Activated naive CD4-positive, alpha-beta T cell treated with anti-CD3 and anti-CD28 coated beads, Interleukin-2, amount 10 ng/mL, durations not matched to agents 7 days and 5 days (primary cell): ENCODE measurements around the gene GALNT10.

Experiments
- CTCF ChIA-PET: fragments of 350-600 bp; sonication (Branson Sonifier 250); formaldehyde crosslinking; loops from one replicate; lab custom pipeline; 2021; ENCODE audit warnings: antibody characterized with exemption; lab: Charles Lee
- DNase-seq: peaks from one replicate; pipeline ENCODE4 v3.0.0-alpha.2; 2020
- H3K27ac Mint-ChIP-seq: one replicate; pipeline ENCODE4 v1.8.0; 2021; ENCODE audit warnings: mild to moderate bottlenecking, moderate library complexity, mixed read lengths
- H3K27me3 Mint-ChIP-seq: one replicate; pipeline ENCODE4 v1.8.0; 2021; ENCODE audit warnings: mild to moderate bottlenecking, mixed read lengths
- H3K36me3 Mint-ChIP-seq: one replicate; pipeline ENCODE4 v1.8.0; 2021; ENCODE audit warnings: mixed read lengths
- H3K4me1 Mint-ChIP-seq: one replicate; pipeline ENCODE4 v1.8.0; 2021; ENCODE audit warnings: mixed read lengths
- H3K4me3 Mint-ChIP-seq: one replicate; pipeline ENCODE4 v1.8.0; 2021; ENCODE audit warnings: mild to moderate bottlenecking, moderate library complexity, mixed read lengths
- H3K9me3 Mint-ChIP-seq: one replicate; pipeline ENCODE4 v1.8.0; 2021; ENCODE audit warnings: mixed read lengths

Gene GALNT10

GRCh38 chr5:154371687-154372086, 181.2 kb downstream of the GALNT10 start:
- DNase-seq = no peak
- Mint-ChIP-seq H3K27me3 (no peaks in the 10 kb centered on the region), H3K9me3 (no peaks in the 10 kb centered on the region), H3K36me3 (peaks cover 1% of the 10 kb centered on the region), H3K4me1 (no peaks in the 10 kb centered on the region), H3K4me3 (no peak overlapping the region), H3K27ac (no peak overlapping the region)
- CTCF ChIA-PET = interaction anchor here (1.1 kb wide), 1 partner anchor 8 kb away, joined by 3 read pairs; no protein-coding TSS in a partner anchor

DNA sequence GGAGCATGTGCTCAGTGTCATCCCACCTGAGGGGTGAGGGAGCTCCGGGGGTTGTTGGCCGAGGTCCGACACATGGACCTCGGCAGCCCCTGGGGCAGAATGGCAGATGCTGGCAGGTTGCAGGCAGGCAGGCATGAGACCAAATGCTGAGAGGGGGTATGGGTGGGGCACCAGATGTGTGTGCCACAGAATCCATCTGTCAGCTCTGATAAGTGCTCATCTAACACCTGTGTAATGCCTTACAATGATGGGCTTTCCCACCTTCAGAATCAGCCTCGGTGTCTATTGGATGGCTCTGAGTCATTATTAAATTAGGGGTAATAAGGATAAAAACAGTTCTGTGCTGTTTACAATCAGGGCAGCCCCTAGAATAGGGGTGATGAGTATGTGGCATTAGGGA, 182.1 kb downstream of the GALNT10 start:
- H3K36me3 Mint-ChIP-seq = peaks cover 1% of the 10 kb centered on the region
- no peaks in the 10 kb centered on the region for H3K4me1 Mint-ChIP-seq
- H3K9me3 Mint-ChIP-seq = no peaks in the 10 kb centered on the region
- H3K4me3 Mint-ChIP-seq = no peak overlapping the region
- H3K27ac Mint-ChIP-seq = no peak overlapping the region
- H3K27me3 Mint-ChIP-seq = no peaks in the 10 kb centered on the region
- DNase-seq = no peak
- CTCF ChIA-PET = interaction anchor here (1.0 kb wide), 1 partner anchor 193 kb away, joined by 3 read pairs; no protein-coding TSS in a partner anchor

- Mint-ChIP-seq H3K36me3 (peaks cover 3% of the 10 kb centered on the region), H3K4me1 (no peaks in the 10 kb centered on the region), H3K4me3 (no peak overlapping the region), H3K27me3 (no peaks in the 10 kb centered on the region), H3K9me3 (no peaks in the 10 kb centered on the region), H3K27ac (no peak overlapping the region)
- CTCF ChIA-PET = interaction anchor here (1.0 kb wide), 1 partner anchor 193 kb away, joined by 3 read pairs; no protein-coding TSS in a partner anchor
- DNase-seq = no peak
Observed at GRCh38 chr5:154373326-154373725, 182.8 kb downstream of the GALNT10 start.

- Mint-ChIP-seq H3K36me3 (peaks cover 3% of the 10 kb centered on the region), H3K9me3 (no peaks in the 10 kb centered on the region), H3K4me1 (no peaks in the 10 kb centered on the region), H3K4me3 (no peak overlapping the region), H3K27me3 (no peaks in the 10 kb centered on the region), H3K27ac (no peak overlapping the region)
- CTCF ChIA-PET = no interaction called here
- no peak for DNase-seq
Observed at GRCh38 chr5:154373729-154374179, 183.2 kb downstream of the GALNT10 start.

- H3K27ac Mint-ChIP-seq = no peak overlapping the region
- no peaks in the 10 kb centered on the region for H3K9me3 Mint-ChIP-seq
- no peaks in the 10 kb centered on the region for H3K27me3 Mint-ChIP-seq
- no peak overlapping the region for H3K4me3 Mint-ChIP-seq
- no peaks in the 10 kb centered on the region for H3K4me1 Mint-ChIP-seq
- CTCF ChIA-PET = no interaction called here
- H3K36me3 Mint-ChIP-seq = peaks cover 3% of the 10 kb centered on the region
- DNase-seq = no peak
Observed at GRCh38 chr5:154374264-154374663, 183.7 kb downstream of the GALNT10 start.

GRCh38 chr5:154375329-154376008, 184.9 kb downstream of the GALNT10 start:
- Mint-ChIP-seq H3K36me3 (peaks cover 2% of the 10 kb centered on the region), H3K27me3 (no peaks in the 10 kb centered on the region), H3K4me3 (no peak overlapping the region), H3K9me3 (no peaks in the 10 kb centered on the region), H3K27ac (no peak overlapping the region), H3K4me1 (no peaks in the 10 kb centered on the region)
- no peak for DNase-seq
- CTCF ChIA-PET = no interaction called here

- Mint-ChIP-seq H3K4me1 (no peaks in the 10 kb centered on the region), H3K27ac (no peak overlapping the region), H3K36me3 (peaks cover 8% of the 10 kb centered on the region), H3K27me3 (no peaks in the 10 kb centered on the region), H3K9me3 (no peaks in the 10 kb centered on the region), H3K4me3 (no peak overlapping the region)
- CTCF ChIA-PET = no interaction called here
- no peak for DNase-seq
Observed at GRCh38 chr5:154376481-154376880, 185.9 kb downstream of the GALNT10 start.

DNA sequence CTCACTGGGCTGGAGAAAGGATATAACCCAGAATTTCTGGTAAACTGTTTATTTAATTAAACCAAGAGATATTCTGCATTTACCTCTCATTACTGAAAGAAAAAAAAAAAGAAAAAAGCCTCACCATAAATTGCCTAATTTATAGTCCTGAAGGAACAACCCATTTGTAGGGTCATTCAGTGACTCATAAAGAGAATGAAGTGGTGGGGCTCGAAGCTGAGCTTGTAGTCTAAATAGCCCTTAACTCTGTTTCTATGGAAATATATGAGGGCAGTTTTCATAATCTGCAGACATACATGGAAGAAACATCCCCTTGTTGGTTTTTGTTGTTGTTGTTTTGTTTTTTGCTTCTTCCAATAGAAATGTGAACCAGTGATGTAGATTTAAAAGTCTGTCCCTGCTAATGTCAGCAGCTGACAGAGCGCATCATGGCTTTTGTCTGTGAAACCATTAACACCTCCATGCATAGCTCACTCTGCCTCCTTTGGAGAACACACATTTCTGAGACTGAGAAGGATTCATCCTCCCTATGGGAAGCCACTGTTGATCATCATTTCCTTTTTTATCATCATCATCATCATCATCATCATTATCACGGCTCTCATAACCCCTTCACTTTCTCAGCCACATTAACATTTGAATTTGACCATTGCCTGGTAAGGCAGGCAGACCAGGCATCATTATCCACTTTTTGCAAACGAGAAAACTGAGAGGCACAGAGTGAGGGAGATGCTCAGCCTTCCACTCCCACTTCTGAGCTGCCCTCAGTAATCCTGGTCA, 187.4 kb downstream of the GALNT10 start:
- Mint-ChIP-seq H3K9me3 (no peaks in the 10 kb centered on the region), H3K4me3 (no peak overlapping the region), H3K27me3 (no peaks in the 10 kb centered on the region), H3K27ac (no peak overlapping the region), H3K36me3 (peaks cover 16% of the 10 kb centered on the region), H3K4me1 (no peaks in the 10 kb centered on the region)
- DNase-seq = no peak
- CTCF ChIA-PET = interaction anchor here (0.6 kb wide), 1 partner anchor 303 kb away, joined by 4 read pairs; no protein-coding TSS in a partner anchor

DNA sequence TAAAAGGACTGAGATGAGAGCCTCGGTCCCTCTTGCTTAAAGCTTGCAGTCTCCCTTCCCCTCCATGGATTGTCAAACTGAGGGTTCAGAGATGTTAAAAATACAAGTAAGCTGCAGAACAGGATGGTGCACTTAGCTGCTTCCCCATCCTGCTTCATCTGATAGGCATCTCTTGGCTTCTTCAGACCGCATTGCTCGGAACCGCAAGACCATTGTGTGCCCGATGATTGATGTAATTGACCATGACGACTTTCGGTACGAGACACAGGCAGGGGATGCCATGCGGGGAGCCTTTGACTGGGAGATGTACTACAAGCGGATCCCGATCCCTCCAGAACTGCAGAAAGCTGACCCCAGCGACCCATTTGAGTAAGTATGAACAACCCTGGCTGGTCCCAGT, 189.7 kb downstream of the GALNT10 start:
- CTCF ChIA-PET = interaction anchor here (0.9 to 1.0 kb wide), 2 partner anchors 9 to 25 kb away, joined by 3 read pairs; no protein-coding TSS in a partner anchor
- DNase-seq = no peak
- Mint-ChIP-seq H3K4me3 (no peak overlapping the region), H3K27ac (no peak overlapping the region), H3K4me1 (peaks cover 7% of the 10 kb centered on the region), H3K27me3 (no peaks in the 10 kb centered on the region), H3K36me3 (peaks cover 25% of the 10 kb centered on the region), H3K9me3 (peaks cover 2% of the 10 kb centered on the region)

GRCh38 chr5:154384480-154385235, 194.1 kb downstream of the GALNT10 start:
- no peak for DNase-seq
- no peak overlapping the region for H3K27ac Mint-ChIP-seq
- H3K9me3 Mint-ChIP-seq = peaks cover 2% of the 10 kb centered on the region
- CTCF ChIA-PET = interaction anchor here (0.8 to 1.4 kb wide), 4 partner anchors 20 to 312 kb away, joined by 3 to 4 read pairs (median 4); partner anchors contain the start of gene GALNT10
- no peak overlapping the region for H3K4me3 Mint-ChIP-seq
- H3K4me1 Mint-ChIP-seq = peaks cover 10% of the 10 kb centered on the region
- H3K36me3 Mint-ChIP-seq = peaks cover 27% of the 10 kb centered on the region
- H3K27me3 Mint-ChIP-seq = no peaks in the 10 kb centered on the region

DNA sequence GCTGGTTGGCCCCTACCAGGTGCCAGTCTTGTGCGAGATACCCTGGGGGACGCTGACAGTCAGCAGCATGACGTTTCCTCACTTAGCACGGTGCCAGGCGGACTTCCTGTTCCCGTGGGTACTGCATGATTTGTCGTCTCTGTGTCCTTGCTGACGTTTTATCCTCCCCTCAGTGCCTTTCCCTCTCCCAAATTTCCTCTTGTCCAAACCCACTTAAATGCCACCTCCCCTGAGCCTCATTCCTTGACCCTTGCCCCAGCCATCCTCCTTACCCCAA, 194.6 kb downstream of the GALNT10 start:
- no peak for DNase-seq
- Mint-ChIP-seq H3K27me3 (no peaks in the 10 kb centered on the region), H3K9me3 (peaks cover 2% of the 10 kb centered on the region), H3K36me3 (peaks cover 27% of the 10 kb centered on the region), H3K4me1 (peaks cover 10% of the 10 kb centered on the region), H3K27ac (no peak overlapping the region), H3K4me3 (no peak overlapping the region)
- CTCF ChIA-PET = interaction anchor here (0.8 to 1.4 kb wide), 4 partner anchors 19 to 313 kb away, joined by 3 to 4 read pairs (median 4); partner anchors contain the start of gene GALNT10

DNA sequence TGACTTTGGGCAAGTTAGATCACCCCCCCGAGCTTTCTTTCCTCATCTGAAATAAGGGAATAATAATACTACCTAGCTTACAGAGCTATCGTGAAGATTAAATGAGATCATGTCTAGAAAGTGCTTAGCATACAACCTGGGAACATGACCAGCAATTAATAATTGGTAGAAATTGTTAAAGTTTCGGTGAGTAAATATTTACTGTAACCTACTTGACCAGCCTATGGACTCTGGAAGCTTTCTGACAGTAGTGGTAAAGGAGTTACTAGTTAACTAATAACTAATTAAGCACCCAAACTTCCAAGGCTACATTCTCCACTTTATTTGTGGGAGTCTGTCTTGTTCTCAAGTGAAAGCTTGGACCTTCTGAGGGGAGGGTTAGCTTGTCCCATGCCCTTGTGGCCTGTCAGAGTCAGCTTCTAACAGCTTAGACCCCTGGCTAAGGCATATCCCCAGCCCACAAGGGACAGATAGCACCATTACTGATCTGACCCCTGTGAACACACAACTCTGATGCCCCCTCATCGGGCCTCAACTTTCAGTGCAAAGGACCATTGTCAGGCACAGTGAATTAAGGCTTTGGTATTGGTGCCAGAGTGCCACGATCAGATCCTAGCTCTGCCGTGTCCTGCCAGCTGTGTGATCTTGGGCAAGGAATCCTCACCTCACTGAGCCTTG, 196.6 kb downstream of the GALNT10 start:
- Mint-ChIP-seq H3K9me3 (peaks cover 2% of the 10 kb centered on the region), H3K4me1 (peaks cover 10% of the 10 kb centered on the region), H3K27ac (no peak overlapping the region), H3K27me3 (no peaks in the 10 kb centered on the region), H3K36me3 (peaks cover 18% of the 10 kb centered on the region), H3K4me3 (no peak overlapping the region)
- no peak for DNase-seq
- CTCF ChIA-PET = no interaction called here

- peaks cover 16% of the 10 kb centered on the region for H3K36me3 Mint-ChIP-seq
- CTCF ChIA-PET = no interaction called here
- no peak overlapping the region for H3K4me3 Mint-ChIP-seq
- no peak overlapping the region for H3K27ac Mint-ChIP-seq
- no peaks in the 10 kb centered on the region for H3K27me3 Mint-ChIP-seq
- no peak for DNase-seq
- no peaks in the 10 kb centered on the region for H3K9me3 Mint-ChIP-seq
- peaks cover 11% of the 10 kb centered on the region for H3K4me1 Mint-ChIP-seq
Observed at GRCh38 chr5:154388842-154389241, 198.3 kb downstream of the GALNT10 start.

DNA sequence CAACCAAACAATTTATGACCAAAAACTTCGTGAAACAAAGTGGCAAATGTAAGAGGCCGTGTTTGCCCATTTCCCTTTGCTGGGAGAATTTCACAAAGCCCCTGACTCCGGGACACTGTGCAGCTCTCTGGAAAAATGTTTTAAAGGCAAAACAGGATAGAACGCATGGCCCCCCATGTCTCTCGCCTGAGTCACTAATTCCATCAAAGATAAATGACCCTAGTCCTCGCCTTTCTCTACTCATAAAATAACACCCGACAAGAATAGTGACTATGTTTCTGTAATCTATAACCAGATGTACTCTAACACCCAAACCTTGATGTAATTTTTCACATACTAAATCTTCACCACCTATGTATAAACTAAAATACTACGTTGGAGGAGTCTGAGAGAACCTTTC, 199.6 kb downstream of the GALNT10 start:
- no peak for DNase-seq
- no peak overlapping the region for H3K27ac Mint-ChIP-seq
- H3K27me3 Mint-ChIP-seq = no peaks in the 10 kb centered on the region
- CTCF ChIA-PET = no interaction called here
- peaks cover 8% of the 10 kb centered on the region for H3K4me1 Mint-ChIP-seq
- no peak overlapping the region for H3K4me3 Mint-ChIP-seq
- H3K9me3 Mint-ChIP-seq = no peaks in the 10 kb centered on the region
- peaks cover 13% of the 10 kb centered on the region for H3K36me3 Mint-ChIP-seq
